HG03280 (cell line): Measurements from ENCODE around the gene HOXA4.

ENCODE experiments used
- ATAC-seq: cut with Tn5 transposase; IDR thresholded peaks from one replicate; pipeline ENCODE4 v1.9.1; 2021; ENCODE audit warnings: mild to moderate bottlenecking, moderate library complexity; ENCODE audit not compliant: unreplicated experiment

Gene HOXA4

GRCh38 chr7:27130540-27131389 is at the start of gene HOXA4:
Gene HOXA4, minus strand, starts transcription at chr7:27130757. Its CDS starts 24 bp downstream, at chr7:27130733.
- peak; percentile 64 for ATAC-seq

- ATAC-seq, result no peak
Observed at GRCh38 chr7:27179503-27180430, 49.2 kb upstream of the HOXA4 start.

- ATAC-seq, result no peak
Observed at GRCh38 chr7:27179030-27179429, 48.5 kb upstream of the HOXA4 start.

GRCh38 chr7:27178366-27178765 is 47.8 kb upstream of the HOXA4 start:
- ATAC-seq, result no peak

GRCh38 chr7:27177795-27178320 is 47.3 kb upstream of the HOXA4 start:
- ATAC-seq, result no peak

- no peak for ATAC-seq
Observed at GRCh38 chr7:27176962-27177794, 46.6 kb upstream of the HOXA4 start.

GRCh38 chr7:27176524-27176845 is 45.9 kb upstream of the HOXA4 start:
- ATAC-seq, result no peak

GRCh38 chr7:27175626-27176523 is 45.3 kb upstream of the HOXA4 start:
- ATAC-seq, result no peak

- no peak for ATAC-seq
Observed at GRCh38 chr7:27174874-27175625, 44.5 kb upstream of the HOXA4 start.

GRCh38 chr7:27173956-27174873 is 43.7 kb upstream of the HOXA4 start, which contains the start of gene HOXA10:
Gene HOXA10, minus strand, starts transcription at chr7:27174320. Its CDS starts 14 bp downstream, at chr7:27174306.
- ATAC-seq, result no peak

GRCh38 chr7:27173511-27173955 is 43.0 kb upstream of the HOXA4 start:
- no peak for ATAC-seq

- ATAC-seq, result no peak
Observed at GRCh38 chr7:27172823-27173510, 42.4 kb upstream of the HOXA4 start.

GRCh38 chr7:27172315-27172774 is 41.8 kb upstream of the HOXA4 start:
- no peak for ATAC-seq

- ATAC-seq, result no peak
Observed at GRCh38 chr7:27171637-27172314, 41.2 kb upstream of the HOXA4 start.

GRCh38 chr7:27171325-27171636 is 40.7 kb upstream of the HOXA4 start:
- no peak for ATAC-seq

GRCh38 chr7:27170426-27171324 is 40.1 kb upstream of the HOXA4 start:
- ATAC-seq, result no peak
